GM21423 (cell line): ENCODE measurements around the gene LRPPRC.

Source experiments
- ATAC-seq: cut with Tn5 transposase; IDR thresholded peaks from one replicate; pipeline ENCODE4 v1.9.1; 2021; ENCODE audit warnings: mild to moderate bottlenecking, moderate library complexity; ENCODE audit not compliant: unreplicated experiment

The LRPPRC gene

DNA sequence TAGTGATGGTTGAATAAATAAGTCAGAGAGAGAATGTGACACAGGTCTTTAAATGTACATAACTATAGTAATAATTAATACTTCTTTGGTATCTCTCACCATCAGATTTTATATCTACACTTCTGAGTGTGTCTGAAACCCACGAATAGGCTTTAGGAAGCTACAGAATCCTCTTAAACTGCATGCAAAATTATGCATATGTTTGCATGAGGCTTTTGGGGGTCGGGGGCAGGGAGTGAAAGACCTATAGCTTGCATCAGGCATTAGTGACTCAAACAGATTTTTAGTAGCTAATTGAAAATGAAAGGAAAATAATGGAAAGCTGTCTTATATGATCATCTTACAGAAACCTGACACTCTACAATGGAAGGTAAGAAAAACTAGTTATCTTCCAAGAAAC is 14.9 kb downstream of the LRPPRC start:
- no peak for ATAC-seq

GRCh38 chr2:43977677-43978375 is 18.0 kb downstream of the LRPPRC start:
- no peak for ATAC-seq

DNA sequence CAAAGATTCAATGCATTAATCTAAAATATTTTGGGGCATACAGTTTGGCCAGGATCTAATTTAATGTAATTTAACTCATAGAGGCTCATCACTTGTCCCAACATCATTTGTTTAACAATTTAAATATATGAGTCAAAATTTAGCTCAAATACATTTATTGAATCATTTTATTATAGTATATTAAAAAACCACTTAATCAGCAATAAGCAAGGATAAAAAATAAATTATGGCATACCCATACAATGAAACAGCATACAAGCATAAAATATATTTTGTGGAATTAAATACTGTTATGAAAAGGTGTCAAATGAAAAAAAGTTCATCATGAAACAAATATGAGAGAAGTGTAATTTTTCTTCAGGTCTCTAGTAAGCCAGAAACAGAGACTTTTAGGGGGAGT is 34.9 kb downstream of the LRPPRC start:
- no peak for ATAC-seq

DNA sequence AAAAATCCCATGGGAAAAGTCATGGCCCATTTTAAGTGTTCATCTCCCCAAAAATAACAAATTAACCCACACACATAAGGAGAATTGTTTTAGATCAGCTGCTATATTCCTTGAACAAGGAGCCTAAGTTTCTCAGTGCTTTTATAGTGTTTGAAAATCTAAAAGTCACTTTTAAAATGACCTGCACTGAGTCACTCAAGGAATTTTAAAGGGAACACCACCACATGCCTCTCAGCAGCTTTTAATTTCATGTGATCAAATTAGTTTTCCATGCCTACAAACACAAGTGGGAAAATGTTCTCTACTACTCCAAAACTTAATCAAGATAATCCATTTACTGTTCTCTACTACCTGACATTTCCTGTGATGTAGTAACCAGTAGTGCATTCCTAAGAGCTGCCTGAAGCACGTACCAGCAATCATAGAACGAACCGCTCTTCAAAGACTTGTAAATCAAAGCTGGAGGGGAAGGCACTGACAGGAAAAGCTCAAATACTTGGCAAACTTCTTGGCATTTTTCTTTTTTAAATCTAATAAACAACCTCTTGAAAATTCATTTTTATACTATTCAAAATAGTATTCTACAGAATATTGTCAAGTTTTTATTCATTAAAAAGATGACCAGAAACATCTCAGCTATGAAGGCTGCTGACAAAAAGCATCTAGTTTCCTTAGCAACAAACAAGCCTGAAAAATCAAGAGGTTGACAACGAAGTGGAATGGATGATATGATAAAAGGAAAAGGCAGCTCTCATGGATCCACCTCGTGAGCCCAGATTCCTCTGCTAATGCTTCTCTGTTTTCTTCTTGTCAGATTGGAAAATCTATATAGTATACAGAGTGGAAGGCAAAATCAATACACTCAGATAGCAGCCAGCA is 37.2 kb downstream of the LRPPRC start:
- ATAC-seq = no peak

- no peak for ATAC-seq
Observed at GRCh38 chr2:43950383-43951008, 45.3 kb downstream of the LRPPRC start.

DNA sequence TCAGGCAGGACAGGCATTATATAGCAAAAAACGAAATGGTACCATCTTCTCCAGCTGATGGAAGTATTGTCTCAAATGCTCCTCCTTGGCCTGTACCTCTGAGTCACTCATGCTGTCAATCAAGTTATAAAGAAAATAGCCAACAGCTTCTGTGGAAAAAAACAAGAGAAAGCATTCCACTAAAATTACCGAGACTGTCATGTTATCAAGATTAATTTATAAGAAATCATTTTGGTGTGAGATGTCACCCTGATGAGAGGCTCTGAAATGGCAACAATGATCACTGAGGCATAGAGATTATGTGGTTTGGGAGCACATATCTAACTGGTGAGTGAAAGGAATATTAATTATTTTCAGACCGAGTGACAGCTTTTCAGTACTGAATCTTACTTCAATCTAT is 47.4 kb downstream of the LRPPRC start:
- ATAC-seq = no peak

DNA sequence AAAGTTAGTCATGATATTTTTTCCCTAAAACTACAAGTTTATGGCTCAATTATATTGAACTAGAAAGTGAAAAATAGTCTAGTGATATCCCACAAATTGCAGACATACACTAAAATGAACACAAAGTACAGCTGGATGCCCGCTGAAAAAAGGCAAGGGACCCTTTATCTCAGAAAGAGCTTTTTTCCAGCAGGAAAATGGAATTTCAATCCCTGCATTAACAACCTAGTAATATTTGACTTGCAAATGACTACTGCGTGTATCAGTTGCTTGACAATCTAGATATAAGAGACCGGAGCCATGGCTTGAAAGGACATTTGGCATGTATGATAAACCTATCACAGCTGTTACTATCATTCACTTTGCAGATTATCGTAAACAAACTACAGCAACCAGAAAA is 49.1 kb downstream of the LRPPRC start:
- no peak for ATAC-seq

DNA sequence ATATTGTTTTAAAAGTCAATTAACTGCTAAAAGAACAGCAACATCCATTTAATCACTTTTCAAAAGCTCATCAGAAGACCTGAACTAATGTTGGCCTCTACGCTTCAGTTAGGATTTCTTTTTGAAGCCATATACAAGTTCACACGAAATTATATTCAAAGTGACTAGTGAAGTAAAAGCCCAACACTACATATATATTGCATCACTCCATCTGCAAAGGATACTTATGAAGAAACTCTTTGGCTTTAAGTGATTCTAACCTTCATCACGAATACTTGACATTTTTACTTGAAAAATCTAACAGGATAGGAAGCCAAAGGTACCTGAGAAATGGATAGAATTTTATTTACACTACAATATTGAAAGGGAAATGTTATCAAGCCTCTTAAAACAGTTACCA is 50.4 kb downstream of the LRPPRC start:
- ATAC-seq = no peak

DNA sequence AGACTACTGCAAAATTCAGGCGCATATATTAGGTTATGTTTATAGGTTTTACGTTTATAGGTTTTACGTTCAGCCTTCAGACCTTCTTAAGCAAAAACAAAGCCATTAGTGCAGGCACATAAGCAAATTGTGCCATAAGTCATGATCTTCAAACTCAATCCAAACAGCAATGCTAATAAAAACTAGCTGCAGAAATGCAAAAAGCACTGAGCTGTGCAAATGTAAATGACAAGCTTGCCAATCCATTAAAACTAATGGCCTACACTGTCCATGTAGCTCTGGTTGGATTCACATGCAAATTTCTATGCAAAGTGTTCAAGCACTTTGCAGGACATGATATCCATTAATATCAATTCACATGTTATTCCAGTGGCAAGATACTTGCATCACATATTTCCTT is 50.9 kb downstream of the LRPPRC start:
- ATAC-seq = no peak

GRCh38 chr2:43943809-43944452 is 51.9 kb downstream of the LRPPRC start:
- no peak for ATAC-seq

DNA sequence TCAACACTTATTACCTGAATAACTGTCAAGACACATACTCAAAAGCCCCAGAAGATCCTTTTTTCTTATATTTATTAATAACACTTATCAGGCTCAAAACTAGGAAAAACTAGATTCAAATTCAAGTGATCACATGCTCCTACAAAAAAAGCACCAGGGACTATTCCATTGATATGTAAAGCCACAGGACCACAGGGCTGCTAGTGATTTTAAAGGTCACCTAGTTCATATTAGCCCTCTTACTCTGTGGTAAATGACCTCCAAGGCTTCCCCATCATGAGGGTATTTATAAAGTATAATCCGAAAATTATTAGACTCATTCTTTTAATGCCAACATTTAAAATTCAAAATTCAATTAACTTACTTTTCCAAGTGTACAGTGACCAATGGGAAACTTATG is 52.5 kb downstream of the LRPPRC start:
- no peak for ATAC-seq

DNA sequence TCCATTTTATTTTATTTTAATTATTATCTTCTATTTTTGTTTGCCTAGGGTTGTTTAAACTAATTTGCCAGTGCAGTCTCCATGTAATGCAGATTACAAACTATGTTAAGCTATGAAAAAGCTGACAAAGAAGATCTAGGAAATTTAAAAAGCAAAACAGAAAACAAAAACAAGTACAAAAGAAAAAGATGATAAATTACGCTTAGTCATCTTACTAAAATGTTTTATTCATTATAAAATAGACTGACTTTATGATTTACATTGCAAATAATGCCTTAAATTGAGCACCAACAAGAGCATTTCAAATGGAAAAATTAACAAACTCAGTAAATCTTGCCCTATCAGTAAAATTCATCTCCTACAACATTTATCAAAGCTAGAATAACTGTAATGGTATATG is 52.9 kb downstream of the LRPPRC start:
- no peak for ATAC-seq

DNA sequence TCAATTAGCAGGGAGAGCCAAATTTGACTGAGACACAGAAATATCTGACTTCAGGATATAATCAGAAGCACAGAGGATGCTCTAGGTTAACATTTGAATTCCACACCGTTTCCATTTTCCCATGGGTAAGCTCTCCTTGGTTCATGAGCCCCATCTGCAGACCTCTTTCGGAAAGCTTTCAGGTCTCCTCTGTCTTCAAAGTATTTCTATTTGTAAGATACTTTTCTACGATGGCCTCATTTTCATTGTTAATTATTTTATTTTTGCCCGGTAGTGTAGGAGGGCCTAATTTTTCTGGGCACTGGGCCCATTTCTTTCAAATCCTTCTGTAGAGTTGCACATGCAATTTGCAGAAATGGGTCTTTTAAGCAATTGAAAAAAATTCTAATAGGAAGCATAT is 53.8 kb downstream of the LRPPRC start:
- ATAC-seq = no peak

- no peak for ATAC-seq
Observed at GRCh38 chr2:43941359-43941758, 54.4 kb downstream of the LRPPRC start.

DNA sequence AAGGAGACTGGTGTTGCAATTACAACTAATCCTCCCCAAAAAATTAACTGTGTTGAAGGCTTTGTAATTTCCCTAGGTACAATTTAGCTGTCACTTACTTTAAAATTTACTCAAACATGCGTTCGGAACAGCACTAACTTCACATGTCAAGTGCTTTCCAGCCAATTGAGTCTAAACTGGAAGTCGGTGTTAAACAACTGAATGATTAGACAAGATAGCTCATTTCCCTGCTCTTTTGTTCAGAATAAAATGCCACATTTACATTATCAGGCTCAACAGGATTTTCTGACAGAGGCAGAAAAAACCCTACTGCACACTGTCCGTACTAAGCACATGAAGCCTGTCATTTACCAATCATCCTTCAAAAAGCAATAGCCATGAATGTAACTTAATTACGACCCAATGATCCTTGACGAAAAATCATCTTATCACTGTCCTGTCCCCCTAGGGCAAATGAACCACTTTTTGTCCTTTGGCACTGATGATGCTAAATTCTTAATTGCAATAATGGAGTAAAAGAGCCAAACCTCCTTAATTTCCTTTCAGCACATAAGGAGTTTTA is 56.0 kb downstream of the LRPPRC start:
- no peak for ATAC-seq

DNA sequence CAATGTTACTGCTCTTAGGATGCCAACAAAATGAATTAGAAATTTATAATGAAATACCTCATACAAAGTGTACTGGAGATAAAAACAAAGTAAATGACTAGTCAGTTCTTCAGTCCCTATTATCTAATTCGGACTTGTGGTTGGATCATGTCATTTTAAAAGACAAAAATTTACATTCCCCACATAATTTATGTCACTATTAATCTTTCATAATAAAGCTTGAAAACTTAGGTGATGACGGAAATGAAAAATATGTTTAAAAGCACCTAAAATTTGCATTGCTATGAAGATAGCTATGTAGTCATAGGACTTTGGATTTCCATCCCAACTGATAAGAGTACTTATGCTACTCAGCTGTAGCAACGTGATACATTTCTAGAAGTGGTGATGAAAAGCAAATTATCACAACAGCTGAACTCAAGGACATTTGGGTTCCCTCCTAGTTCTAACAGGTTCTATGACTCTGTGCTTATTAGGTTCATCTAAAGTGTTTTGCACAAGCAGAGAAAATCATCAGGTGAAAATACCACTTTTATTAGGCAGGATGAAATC is 58.4 kb downstream of the LRPPRC start:
- no peak for ATAC-seq

- ATAC-seq = no peak
Observed at GRCh38 chr2:43934567-43934966, 61.2 kb downstream of the LRPPRC start.

GRCh38 chr2:43931293-43931692 is 64.5 kb downstream of the LRPPRC start:
- ATAC-seq = no peak

DNA sequence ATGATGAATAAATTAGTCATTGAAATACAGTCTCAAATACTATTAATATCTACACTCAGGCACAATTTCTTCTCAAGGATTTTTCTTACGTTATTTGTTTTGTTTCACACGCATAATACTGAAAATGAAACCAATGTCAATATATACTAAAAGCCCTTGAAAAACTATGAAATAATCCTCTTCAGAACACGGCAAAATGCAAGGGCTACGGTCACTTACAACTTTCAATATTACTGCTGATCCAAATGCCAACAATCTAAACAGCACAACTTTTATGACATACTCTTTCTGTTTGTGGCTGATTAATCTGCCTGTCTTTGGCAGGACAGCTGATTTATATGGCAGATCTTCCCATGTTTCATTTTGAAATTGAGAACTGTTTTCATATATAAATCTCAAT is 68.3 kb downstream of the LRPPRC start:
- ATAC-seq = no peak

DNA sequence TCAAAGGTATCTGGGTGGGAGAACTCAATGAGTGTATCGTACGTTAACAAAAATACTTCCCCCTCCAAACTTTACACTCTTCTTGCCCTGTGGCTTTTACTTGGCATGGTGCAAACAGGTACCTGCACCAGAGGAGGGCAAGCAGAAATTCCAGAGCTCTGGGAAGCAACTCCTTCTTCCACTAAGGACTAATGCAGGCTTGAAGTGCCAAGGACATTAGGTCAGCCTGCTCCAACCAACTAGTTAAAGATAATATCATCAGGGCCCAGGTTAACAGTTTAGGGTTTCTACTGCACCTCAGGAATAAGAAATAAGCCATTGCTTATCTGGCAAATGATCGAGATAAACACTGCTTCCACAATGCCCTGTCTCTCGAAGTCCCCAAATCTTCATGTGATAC is 70.4 kb downstream of the LRPPRC start:
- no peak for ATAC-seq

DNA sequence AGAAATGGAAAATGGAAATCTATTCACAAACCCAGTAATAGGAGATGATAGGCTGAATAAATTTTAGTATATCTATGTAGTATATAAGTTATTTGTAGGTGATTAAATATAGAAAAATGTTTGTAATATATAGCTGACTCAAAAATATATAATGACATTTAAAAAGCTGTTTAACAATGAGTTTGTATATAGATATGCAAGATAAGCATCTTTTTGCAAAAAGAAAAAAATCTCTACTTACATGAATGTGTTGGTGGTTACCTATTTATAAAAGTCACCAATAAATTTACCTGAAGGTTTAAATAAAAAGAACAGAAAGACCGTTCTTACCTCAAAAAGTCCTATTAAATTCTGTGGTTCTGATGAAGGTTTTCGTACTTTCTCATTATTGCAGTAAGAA is 71.3 kb downstream of the LRPPRC start:
- ATAC-seq = no peak
